Small intestine (tissue), 7 donors: ENCODE data around the gene ZNF646. TPM values are rescaled to one million over a fixed set of nuclear protein-coding genes. Genes with fewer than 3 reads are reported as not detected.
A peak's percentile ranks its signal among the peaks of the same experiment; 100 is the strongest.
"Not testable (repeated sequence)": the region's sequence is repeated elsewhere in the genome, so short reads cannot be mapped to it uniquely, and the experiment has no call there.

Experiments
- DNase-seq, 2 donors: peaks; one replicate each; pipeline versions ENCODE4 v3.0.0 to v3.0.0-alpha.2; 2013
- FAIRE-seq: peaks from 2 replicates; lab custom pipeline; 2012; peaks lifted over from hg19 to GRCh38; lab: Jason Lieb, UNC
- H3K27ac ChIP-seq, 3 donors: one replicate each; pipeline ENCODE4 v1.5.1; 2013; ENCODE audit warnings: low read length in 2 of 3, mild to moderate bottlenecking in 2 of 3, control low read depth in 1 of 3, inconsistent platforms in 1 of 3, low read depth in 1 of 3, moderate library complexity in 1 of 3
- H3K27me3 ChIP-seq, 3 donors: one replicate each; pipeline ENCODE4 v1.6.1; 2013; ENCODE audit warnings: low read length in 3 of 3, inconsistent platforms in 1 of 3; ENCODE audit not compliant: control insufficient read depth in 3 of 3, insufficient read depth in 3 of 3
- H3K36me3 ChIP-seq, 3 donors: one replicate each; pipeline ENCODE4 v1.6.1; 2013; ENCODE audit warnings: low read length in 3 of 3, inconsistent platforms in 1 of 3, low read depth in 1 of 3, mild to moderate bottlenecking in 1 of 3, moderate library complexity in 1 of 3; ENCODE audit not compliant: control insufficient read depth in 3 of 3, insufficient read depth in 2 of 3
- H3K4me1 ChIP-seq, 3 donors: one replicate each; pipeline ENCODE4 v1.6.1; 2013; ENCODE audit warnings: low read length in 2 of 3, inconsistent platforms in 1 of 3, low read depth in 1 of 3, mild to moderate bottlenecking in 1 of 3, moderate library complexity in 1 of 3; ENCODE audit not compliant: control insufficient read depth in 3 of 3, insufficient read depth in 2 of 3
- H3K4me3 ChIP-seq, 3 donors: one replicate each; pipeline ENCODE4 v1.5.1; 2013; ENCODE audit warnings: low read length in 3 of 3, control low read depth in 1 of 3, inconsistent platforms in 1 of 3, low read depth in 1 of 3, mild to moderate bottlenecking in 1 of 3, moderate library complexity in 1 of 3
- H3K9me3 ChIP-seq, 2 donors: one replicate each; pipeline ENCODE4 v1.6.1; 2013; ENCODE audit warnings: low read depth in 1 of 2, low read length in 1 of 2; ENCODE audit not compliant: control insufficient read depth in 2 of 2, insufficient read depth in 1 of 2
- WGBS, 3 donors: extraction: QIAGEN DNeasy Blood & Tissue Kit; methylation state at CpG; one replicate each; pipeline ENCODE4 v1.1.7; 2013; 5-methylcytosine and 5-hydroxymethylcytosine counted together
- polyA plus RNA-seq, 4 donors: library from polyadenylated mRNA; stranded (reverse) in 3 of 4; unstranded in 1 of 4; fragments of 200-250 nt in 3 of 4; fragments of 120-200 nt in 1 of 4; gene quantifications; one replicate each; pipeline versions ENCODE4 v1.2.1 to v1.2.3, GENCODE V29; 2013
- donor health status: healthy with polysubstance abuse.
- donor health status: control.
- donor health status: control.
- donor health status: Bipolar disorder and iron deficiency.
- donor health status: healthy.

The ZNF646 gene
- polyA plus RNA-seq, 4 donors = 3.0 to 14.0 (median 7.3) TPM

DNA sequence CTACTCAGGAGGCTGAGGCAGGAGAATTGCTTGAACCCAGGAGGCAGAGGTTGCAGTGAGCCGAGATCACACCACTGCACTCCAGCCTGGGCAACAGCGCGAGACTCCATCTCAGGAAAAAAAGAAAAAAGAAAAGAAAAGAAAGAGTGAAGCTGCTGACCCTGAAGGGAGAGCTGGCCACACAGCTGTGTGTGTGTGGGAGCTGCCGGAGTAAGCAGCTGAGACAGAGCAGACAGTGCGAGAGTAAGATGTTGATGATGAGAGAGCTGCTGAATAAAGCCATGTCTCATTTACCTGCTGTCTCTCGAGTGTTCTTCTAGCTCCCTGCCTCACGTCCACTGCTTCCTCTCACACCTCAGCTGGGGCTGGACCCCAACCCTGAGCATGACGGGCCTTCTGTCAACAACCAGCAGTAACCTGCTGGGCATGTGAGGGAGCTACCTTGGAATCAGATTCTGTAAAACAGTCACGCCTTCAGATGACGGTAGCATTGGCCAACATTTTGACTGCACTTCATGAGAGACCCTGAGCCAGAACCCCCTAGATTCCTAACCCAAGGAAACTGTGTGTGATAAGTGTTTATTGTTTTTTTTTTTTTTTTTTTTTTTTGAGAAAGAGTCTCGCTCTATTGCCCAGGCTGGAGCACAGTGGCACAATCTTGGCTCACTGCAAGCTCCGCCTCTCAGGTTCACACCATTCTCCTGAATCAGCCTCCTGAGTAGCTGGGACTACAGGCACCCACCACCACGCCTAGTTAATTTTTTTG lies 26.8 kb downstream of the ZNF646 start:
- not testable (repeated sequence) for DNase-seq, H3K36me3 ChIP-seq, H3K27me3 ChIP-seq, H3K4me3 ChIP-seq, FAIRE-seq, H3K27ac ChIP-seq, H3K4me1 ChIP-seq, H3K9me3 ChIP-seq
- 84 to 89% (median 85%) methylated on average over 12 to 13 of the region's 13 CpGs for WGBS, 3 donors

DNA sequence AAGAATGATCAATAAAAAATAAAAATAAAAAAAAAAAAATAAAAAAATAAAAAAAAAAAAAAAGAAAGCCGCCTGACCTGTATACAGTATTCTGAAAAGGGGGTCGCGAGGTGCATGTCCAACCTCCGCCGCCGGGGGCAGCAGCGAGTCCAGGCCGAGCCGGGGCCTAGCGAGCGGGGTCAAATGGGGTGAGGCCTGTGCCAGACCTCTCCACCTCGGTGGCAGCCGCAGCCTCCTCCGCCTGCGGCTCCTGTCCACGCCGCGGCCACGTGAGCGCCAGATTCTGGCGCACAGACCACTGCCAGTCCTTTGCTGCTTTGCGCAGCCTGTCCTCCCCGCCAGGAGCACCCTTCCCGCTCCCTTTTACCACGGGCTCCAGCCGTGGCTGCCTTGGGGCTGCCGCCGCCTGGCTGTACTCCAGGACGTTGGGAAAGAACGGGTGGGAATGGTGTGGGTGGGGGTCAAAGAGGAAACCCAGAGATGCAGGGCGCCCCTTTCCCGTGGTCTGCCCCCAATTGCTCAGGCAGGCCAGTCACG lies 31.5 kb downstream of the ZNF646 start:
- no peak overlapping the region for H3K4me3 ChIP-seq
- no peaks in the 10 kb centered on the region for H3K9me3 ChIP-seq
- H3K27me3 ChIP-seq = no peaks in the 10 kb centered on the region
- WGBS, 3 donors = 6 to 16% (median 9%) methylated on average over 30 to 33 of the region's 33 CpGs
- FAIRE-seq (no peak), DNase-seq (peak; percentile 73 to 85)
- peak overlapping the region in 1 of 3 donors; percentile 76 for H3K27ac ChIP-seq
- peaks cover 0 to 4% (median 2%) of the 10 kb centered on the region in 3 donors for H3K4me1 ChIP-seq
- H3K36me3 ChIP-seq = peaks cover 0 to 15% (median 5%) of the 10 kb centered on the region in 3 donors

DNA sequence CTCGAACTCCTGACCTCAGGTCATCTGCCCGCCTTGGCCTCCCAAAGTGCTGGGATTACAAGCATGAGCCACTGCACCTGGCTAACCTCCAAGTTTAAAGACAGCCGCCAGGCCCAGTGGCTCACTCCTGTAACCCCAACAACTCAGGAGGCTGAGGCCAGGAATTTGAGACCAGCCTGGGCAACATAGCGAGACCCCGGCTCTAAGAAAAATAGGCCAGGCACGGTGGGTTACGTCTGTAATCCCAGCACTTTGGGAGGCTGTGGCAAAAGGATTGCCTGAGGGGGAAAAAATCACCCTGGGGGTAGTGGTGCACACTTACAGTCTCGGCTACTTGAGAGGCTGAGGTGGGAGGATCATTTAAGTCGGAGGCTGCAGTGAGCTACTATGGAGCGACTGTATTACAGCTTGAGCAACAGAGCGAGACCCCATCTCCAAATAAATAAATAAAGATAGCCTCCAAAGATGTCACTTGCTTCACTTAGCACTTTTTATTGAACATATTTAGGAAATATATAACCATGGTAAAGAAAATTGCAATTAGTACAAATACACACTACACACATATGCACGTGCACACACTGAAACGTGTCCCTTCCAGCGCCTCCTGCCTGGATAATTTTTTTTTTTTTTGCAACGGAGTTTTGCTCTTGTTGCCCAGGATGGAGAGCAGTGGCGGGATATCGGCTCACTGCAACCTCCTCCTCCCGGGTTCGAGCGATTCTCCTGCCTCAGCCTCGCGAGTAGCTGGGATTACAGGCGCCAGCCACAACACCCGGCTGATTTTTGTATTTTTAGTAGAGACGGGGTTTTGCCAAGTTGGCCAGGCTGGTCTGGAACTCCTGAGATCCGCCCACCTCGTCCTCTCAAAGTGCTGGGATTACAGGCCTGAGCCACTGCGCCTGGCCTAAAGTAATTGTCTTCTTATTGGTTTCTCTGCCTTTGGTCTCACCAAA lies 32.6 kb downstream of the ZNF646 start:
- FAIRE-seq = no peak
- WGBS, 3 donors = 91 to 92% (median 92%) methylated on average over 28 of the region's 28 CpGs

DNA sequence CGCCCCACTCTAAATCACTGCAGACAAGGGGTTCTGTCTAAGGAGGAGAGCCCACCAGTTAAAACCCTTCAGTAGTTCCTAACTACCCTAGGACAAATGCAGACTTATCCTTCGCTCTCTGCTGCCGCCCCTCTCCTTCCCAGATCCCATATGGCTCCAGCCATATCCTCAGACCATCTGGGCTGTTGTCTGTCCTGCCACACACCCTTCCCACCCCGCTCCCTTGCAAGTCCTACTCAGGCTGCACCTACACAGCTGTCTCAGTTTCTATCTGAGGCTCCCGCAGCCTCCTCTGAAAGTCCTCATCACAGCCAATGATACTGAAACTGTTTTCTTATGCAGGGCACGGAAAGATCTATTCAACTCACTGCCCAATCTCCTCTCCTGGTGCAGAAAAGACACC lies 33.2 kb downstream of the ZNF646 start:
- WGBS, 3 donors = 85 to 91% (median 89%) methylated on average over 6 of the region's 6 CpGs
- Histone ChIP-seq H3K27ac (peak overlapping the region in 1 of 3 donors; percentile 1), H3K4me3 (no peak overlapping the region), H3K9me3 (no peaks in the 10 kb centered on the region), H3K36me3 (peaks cover 0 to 32% (median 5%) of the 10 kb centered on the region in 3 donors), H3K4me1 (peaks cover 0 to 4% (median 2%) of the 10 kb centered on the region in 3 donors), H3K27me3 (no peaks in the 10 kb centered on the region)
- DNase-seq (no peak), FAIRE-seq (no peak)

More for the DNA sequence above, 32.6 kb downstream of the ZNF646 start:
- no peak for DNase-seq
- H3K4me1 ChIP-seq = peaks cover 0 to 4% (median 2%) of the 10 kb centered on the region in 3 donors
- no peaks in the 10 kb centered on the region for H3K27me3 ChIP-seq
- no peak overlapping the region for H3K4me3 ChIP-seq
- peaks cover 0 to 26% (median 5%) of the 10 kb centered on the region in 3 donors for H3K36me3 ChIP-seq
- H3K27ac ChIP-seq = no peak overlapping the region
- H3K9me3 ChIP-seq = no peaks in the 10 kb centered on the region

DNA sequence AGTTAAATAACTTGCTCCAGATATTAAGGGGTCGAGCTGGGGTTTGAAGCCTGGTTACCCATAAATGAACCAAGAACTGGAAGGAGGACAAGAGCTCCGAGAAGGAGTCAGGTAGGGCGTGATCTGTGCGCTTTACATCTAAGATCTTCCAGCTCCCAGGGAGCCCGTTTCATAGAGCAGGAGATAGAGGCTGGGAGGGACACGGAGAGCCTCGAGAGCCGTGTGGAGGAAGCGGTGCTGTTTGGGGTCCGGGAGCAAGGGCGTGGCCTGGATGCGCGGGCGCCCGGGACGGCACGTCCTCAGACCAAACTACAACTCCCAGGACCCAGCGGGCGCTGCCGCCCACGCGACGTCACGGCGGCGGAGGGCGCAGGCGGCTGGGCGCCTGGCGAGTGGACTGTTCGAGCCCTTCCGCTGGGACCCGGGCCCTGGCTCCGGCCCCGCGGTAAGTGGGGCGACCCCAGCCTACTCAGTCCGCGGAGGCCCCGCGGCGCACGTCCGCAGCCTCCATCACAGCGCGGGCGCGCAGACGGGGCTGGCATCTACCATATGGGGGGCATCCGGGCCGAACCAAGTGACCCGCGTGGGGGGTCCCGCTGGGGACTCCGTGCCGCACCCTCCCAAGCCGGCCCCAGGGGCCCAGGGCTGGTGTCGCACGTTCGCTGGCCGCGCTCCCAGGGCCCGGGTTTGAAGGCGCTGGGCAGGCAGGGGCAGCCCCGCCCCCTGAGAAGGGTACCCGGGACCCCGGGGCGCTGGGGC lies 34.0 kb downstream of the ZNF646 start, which contains the start of gene BCKDK:
Gene BCKDK, plus strand, starts transcription at position 352 of the 759 bp plus-strand sequence. CDS start 838 bp downstream, outside the sequence.
- no peaks in the 10 kb centered on the region for H3K9me3 ChIP-seq
- DNase-seq (peak; percentile 68 to 80), FAIRE-seq (no peak)
- peaks cover 0 to 39% (median 5%) of the 10 kb centered on the region in 3 donors for H3K36me3 ChIP-seq
- H3K4me1 ChIP-seq = peaks cover 0 to 4% (median 4%) of the 10 kb centered on the region in 3 donors
- peak within 1 kb of the TSS in 2 of 3 donors; percentile 64 to 85 for H3K27ac ChIP-seq
- WGBS, 3 donors = 3 to 5% (median 4%) methylated on average over 53 to 68 of the region's 68 CpGs
- peak within 1 kb of the TSS; percentile 63 to 94 (median 90) for H3K4me3 ChIP-seq
- H3K27me3 ChIP-seq = no peaks in the 10 kb centered on the region

DNA sequence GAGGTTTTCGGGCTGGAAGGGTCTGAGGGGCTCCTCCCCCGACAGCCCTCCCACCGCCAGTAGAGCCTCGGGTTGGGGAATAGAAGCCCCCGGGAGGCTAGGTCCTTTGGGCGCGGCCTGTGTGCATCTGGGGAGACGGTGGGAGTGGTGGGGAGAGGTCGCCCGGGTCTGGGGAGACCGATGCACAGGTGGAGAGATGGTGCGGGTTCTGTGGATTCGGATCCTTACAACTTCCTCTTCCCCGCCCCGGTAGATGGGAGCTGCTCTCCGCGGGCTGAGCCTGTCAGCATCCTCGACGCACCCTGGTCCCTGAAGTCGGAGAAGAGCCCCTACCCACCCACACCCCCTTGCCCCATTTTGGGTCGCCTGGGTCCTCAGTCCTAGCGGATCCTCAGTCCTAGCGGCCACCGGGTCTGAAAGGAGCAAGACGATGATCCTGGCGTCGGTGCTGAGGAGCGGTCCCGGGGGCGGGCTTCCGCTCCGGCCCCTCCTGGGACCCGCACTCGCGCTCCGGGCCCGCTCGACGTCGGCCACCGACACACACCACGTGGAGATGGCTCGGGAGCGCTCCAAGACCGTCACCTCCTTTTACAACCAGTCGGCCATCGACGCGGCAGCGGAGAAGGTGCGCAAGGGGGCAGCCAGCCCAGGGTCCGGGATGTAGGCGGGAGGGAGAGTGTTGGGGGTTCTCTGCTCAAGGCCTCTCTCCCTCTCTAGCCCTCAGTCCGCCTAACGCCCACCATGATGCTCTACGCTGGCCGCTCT lies 34.8 kb downstream of the ZNF646 start:
- Histone ChIP-seq H3K27ac (peak overlapping the region in 2 of 3 donors; percentile 64 to 85), H3K4me3 (peak overlapping the region; percentile 63 to 94 (median 90)), H3K36me3 (peaks cover 0 to 43% (median 5%) of the 10 kb centered on the region in 3 donors), H3K4me1 (peaks cover 0 to 10% (median 4%) of the 10 kb centered on the region in 3 donors), H3K27me3 (no peaks in the 10 kb centered on the region), H3K9me3 (no peaks in the 10 kb centered on the region)
- 40 to 51% (median 50%) methylated on average over 41 to 57 of the region's 57 CpGs for WGBS, 3 donors
- FAIRE-seq (no peak), DNase-seq (no peak)

DNA sequence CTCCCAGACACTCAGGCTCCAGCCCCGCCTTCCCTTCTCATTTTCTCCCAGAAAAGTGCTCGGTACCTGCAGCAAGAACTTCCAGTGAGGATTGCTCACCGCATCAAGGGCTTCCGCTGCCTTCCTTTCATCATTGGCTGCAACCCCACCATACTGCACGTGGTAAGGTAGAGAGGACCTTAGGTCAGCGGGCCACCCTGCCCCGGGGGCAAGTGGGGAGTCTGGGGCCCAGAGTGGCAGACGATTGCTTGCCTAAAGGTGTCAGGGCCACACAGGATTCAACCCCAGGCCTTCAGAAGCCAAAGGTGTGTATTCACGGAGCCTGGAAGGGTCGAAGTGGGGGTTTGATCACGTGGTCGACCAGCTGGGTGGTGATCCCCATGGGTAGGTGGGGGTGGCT lies 35.4 kb downstream of the ZNF646 start:
- Histone ChIP-seq H3K27ac (no peak overlapping the region), H3K4me1 (peaks cover 0 to 11% (median 4%) of the 10 kb centered on the region in 3 donors), H3K36me3 (peaks cover 0 to 43% (median 5%) of the 10 kb centered on the region in 3 donors), H3K9me3 (no peaks in the 10 kb centered on the region), H3K4me3 (no peak overlapping the region), H3K27me3 (no peaks in the 10 kb centered on the region)
- 86 to 91% (median 88%) methylated on average over 12 of the region's 12 CpGs for WGBS, 3 donors
- FAIRE-seq (no peak), DNase-seq (no peak)
